ENCODE results near the gene CCL17.
"Not testable (repeated sequence)": the region's sequence is repeated elsewhere in the genome, so short reads cannot be mapped to it uniquely, and the experiment has no call there.

Gene CCL17

DNA sequence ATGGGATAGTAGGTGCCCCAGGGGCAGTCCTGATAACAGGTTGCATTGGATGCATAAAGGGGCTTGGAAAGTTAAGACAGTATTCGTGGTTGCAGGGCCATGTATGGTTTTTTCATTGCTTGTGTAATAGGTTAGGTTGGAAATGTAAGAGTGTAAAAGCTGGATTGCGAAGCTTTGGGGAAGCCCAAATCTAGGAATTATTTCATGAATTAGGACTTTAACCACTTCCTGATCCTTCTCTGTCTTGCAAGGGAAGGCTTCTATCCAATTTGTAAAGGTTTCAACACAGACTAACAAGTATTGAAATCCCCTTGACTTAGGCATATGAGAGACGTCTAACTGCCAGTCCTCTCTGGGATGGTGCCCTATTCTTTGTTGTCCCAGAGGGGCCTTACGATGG lies 7.8 kb upstream of the CCL17 start:
- DNase-seq (ENCODE audit: low read depth), result no peak

DNA sequence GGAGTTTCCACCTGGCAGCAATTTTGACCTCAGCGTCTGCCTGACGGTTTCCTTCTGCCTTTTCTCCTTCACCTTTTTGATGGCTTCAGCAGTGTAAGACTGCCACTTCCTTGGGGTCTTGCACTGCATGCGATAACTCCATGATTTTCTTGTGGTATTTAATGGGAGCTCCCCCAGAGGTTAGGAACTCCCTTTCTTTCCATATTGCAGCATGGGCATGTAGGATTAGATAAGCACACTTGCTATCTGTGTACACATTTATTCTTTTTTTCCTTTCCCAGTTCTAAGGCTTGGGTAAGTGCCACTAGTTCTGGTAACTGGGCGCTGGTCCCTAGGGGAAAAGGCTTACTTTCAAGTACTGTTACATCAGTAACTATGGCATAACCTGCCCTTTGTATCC lies 7.1 kb upstream of the CCL17 start:
- not testable (repeated sequence) for DNase-seq (ENCODE audit: low read depth)

DNA sequence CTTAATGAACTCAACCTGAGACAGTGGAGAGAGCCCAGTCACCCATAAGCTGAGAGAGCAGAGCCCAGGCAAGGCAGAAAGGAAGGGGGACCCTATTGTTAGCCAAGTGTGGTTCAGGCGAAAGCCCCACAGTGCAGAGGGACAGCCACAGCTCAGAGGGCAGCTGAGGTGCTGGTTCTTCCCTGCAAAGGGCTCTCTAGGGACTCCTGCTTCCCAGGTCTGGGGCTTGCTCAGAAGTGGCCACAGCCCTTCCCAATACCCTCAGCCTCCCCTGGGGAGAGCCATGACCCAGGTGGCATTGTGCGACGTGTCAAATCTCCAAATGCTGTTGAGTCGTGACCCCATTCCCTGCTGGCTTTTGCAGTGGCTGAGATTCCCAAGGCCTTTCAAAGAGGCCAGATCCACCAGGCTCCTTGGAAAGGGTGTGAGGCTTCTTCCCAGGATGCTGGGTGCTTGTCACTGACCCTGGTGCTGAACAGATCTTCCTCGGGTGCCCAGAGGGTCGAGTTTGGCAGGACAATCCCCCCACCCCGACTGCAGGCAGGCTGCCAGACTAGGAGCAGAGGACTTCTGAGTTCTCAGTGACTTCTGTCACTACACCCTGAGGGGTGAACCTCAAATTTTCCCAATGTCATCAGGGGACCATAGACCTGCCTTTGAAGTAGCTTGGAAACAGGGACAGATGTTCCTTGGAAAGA lies 2.5 kb upstream of the CCL17 start:
- DNase-seq (ENCODE audit: low read depth), result no peak

DNA sequence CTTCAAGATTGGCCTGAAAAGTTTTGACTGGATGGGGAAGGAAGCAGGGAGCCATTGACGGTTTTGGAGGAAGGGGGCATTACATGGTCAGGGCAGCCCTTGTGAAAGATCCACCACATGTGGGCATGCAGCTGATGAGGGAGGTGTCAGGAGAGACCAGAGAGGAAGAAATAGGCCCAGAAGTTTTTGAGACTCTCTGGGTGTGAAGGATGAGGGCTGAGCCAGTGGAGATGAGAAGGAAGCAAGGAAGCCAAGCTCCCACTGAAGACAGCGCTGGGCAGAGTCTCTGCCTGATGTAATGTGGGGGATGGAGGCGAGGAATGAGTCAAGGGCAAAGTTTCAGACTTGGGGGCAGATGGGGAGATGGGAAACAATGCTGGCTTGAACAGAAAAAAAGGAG lies 530 bp downstream of the CCL17 start:
- no peak for DNase-seq (ENCODE audit: low read depth)

DNA sequence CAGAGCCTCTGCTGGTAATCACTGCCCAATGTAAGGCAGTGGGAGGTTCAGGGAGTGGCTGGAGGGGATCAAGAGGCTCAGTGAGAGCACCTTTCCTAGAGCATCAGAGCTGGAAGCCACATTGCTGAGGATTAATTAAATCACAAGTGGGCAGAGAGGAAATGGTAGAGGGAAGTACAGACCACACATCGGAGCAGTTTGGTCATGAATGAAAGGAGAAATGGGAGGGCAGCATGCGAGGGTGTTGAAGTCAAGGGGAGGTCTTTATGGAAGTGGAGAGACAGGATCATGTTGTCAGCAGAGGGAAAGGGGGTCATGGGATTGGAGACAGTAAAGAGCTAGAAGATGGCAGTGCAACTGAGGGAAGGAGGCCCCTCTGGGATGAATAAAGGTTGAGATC lies 2.3 kb downstream of the CCL17 start:
- no peak for DNase-seq (ENCODE audit: low read depth)

DNA sequence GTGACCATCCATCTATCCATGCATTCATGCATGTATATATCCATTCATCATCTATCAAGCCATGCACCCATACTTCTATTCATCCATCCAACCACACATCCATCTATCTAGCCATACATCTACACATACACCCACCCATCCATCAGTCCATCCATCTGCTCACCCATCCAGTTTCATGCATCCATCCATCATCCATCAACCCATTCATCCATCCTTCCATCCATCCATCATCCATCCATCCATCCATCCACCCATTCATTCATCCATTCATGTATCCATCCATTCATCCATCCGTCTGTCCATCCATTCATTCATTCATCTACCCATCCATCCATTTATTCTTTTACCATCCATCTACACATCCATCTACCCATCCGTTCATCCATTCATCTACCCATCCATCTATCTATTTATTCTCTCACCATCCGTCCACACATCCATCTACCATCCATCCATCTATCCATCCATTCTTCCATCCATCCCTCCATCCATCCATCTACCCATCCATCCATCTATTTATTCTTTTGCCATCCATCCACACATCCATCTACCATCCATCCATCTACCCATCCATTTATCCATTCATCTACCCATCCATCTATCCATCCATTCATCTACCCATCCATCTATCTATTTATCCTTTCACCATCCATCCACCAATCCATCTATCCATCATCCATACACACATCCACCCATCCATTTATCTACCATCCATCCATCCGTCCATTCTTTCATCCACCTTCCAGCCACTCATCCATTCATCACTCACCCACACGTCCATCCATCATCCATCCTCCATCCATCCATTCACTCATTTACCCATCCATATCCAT lies 3.2 kb downstream of the CCL17 start:
- DNase-seq (ENCODE audit: low read depth), result no peak

DNA sequence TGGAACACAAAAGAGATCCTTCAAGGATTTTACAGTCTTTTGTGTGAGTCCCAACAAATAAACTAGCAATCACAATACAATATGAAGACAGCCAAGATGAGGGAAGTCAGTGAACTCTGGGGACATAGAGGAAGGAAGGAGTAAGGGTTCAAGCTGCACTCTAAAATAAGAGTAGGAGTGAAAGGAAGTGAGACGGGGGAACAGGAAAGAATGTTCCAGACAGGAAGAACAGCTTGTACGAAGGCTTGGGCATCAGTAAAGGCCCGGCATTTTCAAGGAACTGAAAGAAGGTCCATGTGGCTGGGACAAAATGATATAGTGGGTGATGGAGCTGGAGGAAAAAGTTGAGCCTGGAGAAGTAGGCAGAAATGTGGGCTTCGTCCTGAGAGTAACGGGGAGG lies 4.5 kb downstream of the CCL17 start:
- no peak for DNase-seq (ENCODE audit: low read depth)

DNA sequence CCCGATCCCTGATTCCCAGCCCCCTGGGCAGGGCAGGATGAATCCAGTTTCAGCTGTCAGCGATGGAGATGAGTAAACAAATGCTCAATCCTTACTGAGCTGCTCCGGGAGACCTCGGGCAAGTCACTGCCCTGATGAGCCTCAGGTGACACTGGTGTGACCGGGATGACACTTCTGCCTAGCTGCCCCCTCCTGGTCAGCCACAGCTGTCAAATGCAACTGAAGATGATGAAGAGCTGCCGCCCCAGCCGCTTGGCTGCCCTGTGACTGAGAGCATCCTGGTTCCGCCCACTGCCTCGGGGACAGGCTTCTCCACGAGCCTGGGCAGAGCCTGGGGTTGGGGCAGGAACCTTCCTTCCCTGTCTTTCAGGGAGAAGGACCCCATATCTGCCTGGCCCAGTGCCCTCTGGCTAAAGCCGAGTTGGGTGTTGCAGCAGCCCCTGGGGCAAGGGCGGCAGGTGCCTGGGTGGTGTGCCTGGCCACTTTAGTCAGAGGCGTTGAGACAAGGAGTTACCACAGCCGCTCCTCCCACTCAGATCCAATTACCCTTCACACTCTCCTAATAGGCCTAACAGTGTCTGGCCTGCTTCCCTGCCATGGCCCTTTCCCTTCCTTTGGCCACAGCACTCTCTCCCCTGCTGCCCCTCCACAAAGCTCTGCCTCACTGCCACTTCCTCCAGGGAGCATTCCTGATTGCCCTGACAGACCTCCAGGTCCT lies 5.5 kb downstream of the CCL17 start:
- no peak for DNase-seq (ENCODE audit: low read depth)

DNA sequence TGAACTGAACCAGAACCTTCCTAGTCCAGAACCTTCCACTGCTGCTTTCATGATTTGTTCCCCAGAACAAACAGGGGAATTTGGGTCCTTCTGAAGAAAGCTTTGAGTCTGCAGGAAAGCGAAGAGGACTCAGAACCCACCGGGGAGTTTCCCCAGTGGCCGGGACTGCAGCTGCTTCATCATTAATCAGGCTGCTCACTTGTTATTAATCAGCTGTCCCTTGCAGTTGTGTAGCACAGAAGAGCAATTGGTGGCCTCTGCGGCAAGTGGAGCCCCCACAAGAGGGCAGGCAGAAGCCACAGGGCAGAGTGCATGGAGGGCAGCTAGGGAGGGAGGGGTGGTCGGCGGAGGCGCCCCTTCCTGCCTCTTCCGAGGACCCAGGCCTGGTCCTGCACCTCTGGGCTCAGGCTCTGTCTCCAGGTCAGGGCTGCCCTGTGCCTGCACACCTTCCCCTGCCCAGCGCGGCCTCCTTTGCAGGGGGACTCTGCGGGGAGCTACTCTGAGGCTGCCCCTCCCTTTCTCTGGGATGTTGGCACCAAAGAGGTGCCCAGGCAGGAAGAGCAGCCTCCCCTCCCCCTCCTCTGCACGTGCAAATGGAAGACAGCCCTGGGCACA lies 6.9 kb downstream of the CCL17 start:
- no peak for DNase-seq (ENCODE audit: low read depth)

DNA sequence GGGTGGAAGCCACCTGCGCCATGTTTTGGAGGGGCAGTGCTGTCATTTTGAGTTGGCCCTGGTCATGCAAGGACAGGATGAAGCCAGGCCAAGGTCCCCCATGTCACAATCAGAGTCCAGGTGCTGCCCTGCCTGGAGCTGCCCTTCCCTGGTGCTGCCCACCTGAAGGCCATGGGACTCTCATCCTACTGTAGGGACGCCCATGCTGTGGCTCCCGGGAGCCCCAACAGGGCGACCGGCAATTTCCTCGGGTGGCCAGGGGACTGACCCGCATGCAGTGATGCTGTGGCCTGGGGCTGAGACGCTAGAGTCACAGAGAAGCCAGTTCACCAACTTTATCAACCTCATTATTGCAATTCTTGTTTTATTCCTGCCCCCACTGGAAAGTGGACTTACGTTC lies 8.0 kb downstream of the CCL17 start:
- DNase-seq (ENCODE audit: low read depth), result no peak

DNA sequence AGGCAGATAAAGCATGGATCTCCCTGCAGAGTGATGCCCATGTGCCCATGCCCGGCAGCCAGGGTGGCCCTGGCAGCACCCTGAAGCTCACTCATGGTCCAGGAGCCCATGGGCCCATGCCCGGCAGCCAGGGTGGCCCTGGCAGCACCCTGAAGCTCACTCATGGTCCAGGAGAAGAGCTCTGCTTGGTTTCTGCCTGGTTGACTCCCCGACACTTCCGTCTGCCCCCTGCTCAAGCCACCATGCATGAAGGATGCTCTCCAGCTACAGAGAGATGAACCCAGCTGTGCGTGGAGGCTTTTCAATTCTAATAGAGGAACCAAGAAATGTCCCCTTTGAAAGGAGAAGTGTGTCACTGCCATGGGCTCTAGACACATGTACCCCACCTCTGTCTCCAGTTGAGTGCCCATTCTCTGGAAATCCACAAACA lies 8.7 kb downstream of the CCL17 start:
- DNase-seq (ENCODE audit: low read depth), result no peak

DNA sequence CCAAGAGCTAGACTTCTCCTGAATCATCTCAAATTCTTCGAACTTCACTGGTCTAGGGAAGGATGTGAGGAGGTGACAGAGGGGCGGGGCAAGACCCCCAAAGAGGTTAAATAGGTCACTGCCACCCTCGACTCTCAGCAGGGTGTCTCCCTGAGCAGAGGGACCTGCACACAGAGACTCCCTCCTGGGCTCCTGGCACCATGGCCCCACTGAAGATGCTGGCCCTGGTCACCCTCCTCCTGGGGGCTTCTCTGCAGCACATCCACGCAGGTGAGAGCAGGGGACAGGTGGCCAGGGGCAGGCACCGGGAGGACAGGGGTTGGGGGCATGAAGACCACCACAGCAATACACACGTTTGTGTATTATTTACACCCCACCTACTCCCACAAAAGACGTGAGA lies 9.2 kb downstream of the CCL17 start:
- DNase-seq (ENCODE audit: low read depth), result no peak

DNA sequence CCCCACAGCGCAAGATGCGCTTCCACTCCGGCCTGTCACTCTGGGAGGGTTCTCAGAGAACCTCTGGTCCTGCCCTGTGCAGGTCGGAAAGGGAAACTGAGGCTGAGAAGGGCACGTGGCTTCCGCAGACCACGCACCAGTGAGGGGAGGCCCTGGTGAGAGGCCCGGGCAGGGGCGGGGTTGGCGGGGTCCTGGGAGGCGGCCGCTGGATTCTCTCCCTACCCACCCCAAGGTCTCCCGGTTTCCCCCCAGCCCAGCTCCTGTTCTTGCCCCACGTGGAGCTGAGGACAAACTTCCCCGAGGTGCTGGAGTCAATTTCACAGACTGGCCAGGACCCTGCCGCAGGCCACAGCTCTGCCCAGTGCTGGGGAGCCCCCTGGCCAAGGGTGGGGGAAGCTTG lies 11.5 kb downstream of the CCL17 start:
- no peak for DNase-seq (ENCODE audit: low read depth)

DNA sequence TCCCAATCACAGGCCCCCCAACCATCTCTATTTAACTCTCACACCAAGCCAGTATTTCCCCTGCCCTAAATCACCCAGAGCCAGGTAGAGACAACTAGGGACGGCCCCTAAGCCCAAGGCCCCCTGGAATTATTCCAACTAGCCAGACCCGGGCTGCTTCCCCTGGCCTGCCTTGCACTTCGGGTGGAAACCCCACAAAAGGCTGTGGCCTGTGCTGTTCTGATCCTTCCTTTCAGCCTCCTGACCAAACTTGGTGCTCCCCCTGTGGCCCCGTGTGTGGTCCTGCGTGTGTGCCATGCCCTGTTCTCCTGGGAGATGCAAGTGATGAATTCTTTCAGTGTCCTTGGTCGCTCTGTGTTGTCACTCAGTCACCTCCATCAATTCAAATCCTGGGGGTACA lies 14.9 kb downstream of the CCL17 start:
- no peak for DNase-seq (ENCODE audit: low read depth)

DNA sequence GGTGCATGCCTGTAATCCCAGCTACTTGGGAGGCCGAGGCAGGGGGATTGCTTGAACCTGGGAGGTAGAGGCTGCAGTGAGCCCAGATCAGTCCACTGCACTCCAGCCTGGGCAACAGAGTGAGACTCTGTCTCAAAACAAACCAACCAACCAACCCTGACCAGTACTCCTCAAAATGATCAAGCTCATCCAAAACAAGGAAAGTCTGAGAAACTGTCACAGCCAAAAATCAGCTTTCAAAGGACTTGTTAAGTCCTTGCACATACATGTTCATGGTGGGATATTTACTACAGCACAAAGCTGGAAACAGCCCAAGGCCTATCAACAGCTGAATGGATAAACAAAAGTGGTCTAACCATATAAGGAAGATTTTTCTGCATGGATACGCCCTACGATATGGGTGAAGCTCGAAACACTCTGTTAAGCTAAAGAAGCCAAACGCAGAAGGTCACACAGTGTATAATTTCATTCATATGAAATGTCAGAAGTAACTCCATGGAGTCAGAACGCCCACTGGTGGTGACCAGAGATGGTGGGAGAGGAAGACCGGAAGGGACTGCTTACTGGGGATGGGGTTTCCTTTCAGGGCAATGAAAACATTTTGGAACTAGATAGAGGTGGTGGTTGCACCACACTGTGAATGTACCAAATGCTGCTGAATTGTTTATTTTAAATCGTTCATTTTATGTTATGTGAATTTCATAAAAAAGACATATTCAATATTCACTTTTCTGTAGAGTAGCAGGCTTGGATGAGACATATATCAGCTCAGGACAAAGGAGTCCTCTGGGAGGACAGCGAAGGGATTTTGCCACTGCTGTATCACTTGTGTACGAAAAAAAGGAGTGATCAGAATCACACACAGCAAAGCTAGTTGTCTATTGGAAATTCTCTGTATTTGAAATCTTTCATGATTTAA lies 17.7 kb downstream of the CCL17 start:
- DNase-seq (ENCODE audit: low read depth), result no peak

DNA sequence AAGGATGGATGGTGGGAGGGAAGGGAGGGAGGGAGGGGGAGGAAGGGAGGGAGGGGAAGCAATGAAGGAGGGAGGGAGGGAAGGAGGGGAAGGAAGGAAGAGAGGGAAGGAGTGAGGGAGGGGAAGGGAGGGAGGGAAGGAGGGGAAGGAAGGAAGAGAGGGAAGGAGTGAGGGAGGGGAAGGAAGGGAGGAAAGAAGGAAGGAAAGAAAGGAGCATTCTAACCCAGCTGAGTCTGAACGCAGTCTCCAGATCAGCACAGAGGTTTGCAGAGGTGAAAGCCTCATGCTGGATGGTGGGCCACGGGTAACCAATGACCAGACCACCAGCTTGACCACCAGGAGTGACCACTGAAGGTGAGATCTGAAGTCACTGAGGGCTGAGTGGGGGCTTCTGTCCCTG lies 18.6 kb downstream of the CCL17 start:
- no peak for DNase-seq (ENCODE audit: low read depth)

DNA sequence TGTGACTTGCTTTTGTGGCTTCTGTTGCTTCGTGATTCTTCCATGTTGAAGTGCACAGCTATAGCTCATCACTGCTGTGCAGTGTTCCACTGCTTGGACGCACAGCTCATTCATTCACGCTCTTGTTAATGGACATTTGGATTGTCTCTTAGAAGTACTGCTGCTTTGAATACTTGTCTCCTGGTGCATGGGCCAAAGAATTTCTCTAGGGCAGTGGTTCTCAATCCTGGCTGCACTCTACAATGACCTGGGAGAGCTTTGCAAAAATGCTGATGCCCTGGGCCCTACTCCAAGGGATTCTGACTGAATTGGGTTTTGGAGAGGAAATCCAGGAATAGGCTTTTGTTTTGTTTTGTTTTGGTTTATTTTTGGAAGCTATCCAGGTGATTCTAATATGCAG lies 20.0 kb downstream of the CCL17 start:
- DNase-seq (ENCODE audit: low read depth), result no peak

DNA sequence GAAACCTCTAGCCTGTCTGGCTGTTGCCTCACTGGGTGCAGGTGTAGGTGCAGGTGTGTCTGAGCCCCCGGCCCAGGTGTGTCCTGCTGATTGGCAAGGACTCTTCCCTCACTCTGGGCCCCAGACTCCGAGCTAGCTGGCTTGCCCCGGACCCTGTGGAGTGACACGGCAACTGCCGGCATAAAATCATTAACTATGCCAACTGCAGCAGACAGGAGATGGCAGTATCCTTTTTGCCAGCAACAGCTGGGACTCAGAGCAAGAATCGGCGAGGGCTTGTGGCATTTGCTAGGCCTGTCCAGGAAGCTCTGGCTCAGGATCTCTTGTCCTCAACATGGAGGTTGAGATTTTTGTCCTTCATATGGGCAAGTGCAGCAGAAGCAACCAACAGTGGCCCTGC lies 21.8 kb downstream of the CCL17 start:
- DNase-seq (ENCODE audit: low read depth), result no peak

DNA sequence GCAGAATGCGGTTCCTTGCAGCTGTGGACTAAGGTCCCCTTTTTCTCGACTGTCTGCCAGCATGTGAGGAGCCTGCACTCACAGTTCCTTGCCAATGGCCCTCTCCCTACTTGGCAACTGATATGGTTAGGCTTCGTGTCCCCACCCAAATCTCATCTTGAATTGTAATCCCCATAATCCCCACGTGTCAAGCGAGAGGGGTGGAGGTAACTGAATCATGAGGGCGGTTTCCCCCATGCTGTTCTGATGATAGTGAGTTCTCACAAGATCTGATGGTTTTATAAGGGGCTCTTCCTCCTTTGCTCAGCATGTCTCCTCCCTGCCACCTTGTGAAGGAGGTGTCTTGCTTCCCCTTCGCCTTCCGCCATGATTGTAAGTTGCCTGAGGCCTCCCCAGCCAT lies 22.7 kb downstream of the CCL17 start:
- DNase-seq (ENCODE audit: low read depth), result no peak

DNA sequence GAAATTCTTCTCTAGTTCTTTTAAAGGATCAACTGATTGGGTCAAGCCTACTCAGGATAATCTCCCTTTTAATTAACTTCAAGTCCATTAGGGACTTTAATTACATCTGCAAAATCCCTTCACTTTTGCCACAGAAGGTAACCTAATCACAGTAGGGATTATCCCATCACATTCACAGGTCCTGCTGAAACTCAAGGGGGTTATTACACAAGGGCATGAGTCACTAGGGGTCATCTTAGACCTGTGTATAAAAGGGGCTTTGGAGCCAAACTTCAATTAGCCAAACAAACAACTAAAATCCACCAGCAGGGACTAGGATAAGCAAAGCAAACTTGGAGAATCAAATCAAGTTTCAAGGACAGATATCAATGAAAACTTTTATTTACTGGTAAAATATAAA lies 23.3 kb downstream of the CCL17 start:
- DNase-seq (ENCODE audit: low read depth), result no peak

DNA sequence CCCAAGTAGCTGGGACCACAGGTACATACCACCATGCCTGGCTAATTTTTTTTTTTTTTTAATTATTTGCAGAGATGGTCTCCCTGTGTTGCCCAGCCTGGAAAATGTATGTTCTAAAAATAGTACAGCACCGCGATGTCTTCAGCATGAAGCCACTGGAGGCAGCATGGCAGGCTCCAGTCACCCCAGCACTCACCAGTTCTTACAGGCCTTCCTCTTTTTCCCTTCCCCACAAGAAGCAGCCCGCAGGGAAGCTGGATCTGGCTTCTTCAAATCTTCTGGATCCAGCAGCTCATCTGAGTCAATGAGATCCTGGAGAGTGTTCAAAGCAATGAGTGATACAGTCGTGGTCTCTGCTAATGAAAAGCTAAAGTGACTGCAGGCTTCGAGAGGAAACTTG lies 26.4 kb downstream of the CCL17 start:
- DNase-seq (ENCODE audit: low read depth), result no peak

DNA sequence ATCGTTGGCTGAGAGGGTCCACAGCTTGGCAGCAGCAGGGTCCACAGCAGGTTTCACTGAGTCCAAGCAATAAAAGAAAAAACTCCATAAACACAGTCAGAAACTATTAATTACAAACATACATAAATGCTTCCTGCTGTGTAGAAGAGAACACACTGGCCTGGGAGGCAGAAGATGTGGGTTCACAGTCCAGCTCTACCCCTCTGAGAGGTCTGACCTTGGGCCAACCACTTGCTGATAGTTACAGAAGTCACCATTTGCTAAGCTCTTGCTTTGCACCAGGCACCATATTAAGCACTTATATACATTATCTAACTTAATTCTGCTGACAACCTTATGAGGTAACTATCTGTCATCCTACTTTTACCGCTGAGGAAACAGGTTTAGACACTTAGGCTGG lies 27.9 kb downstream of the CCL17 start:
- DNase-seq (ENCODE audit: low read depth), result no peak

Measured in HS-5 (cell line).